GM18511 (cell line): Measurements from ENCODE around the gene VAV1.
"Not testable (repeated sequence)": the region's sequence is repeated elsewhere in the genome, so short reads cannot be mapped to it uniquely, and the experiment has no call there.

Experiments
- ATAC-seq: cut with Tn5 transposase; IDR thresholded peaks from one replicate; pipeline ENCODE4 v1.9.1; 2021; ENCODE audit warnings: mild to moderate bottlenecking, moderate library complexity; ENCODE audit not compliant: unreplicated experiment

Gene VAV1

DNA sequence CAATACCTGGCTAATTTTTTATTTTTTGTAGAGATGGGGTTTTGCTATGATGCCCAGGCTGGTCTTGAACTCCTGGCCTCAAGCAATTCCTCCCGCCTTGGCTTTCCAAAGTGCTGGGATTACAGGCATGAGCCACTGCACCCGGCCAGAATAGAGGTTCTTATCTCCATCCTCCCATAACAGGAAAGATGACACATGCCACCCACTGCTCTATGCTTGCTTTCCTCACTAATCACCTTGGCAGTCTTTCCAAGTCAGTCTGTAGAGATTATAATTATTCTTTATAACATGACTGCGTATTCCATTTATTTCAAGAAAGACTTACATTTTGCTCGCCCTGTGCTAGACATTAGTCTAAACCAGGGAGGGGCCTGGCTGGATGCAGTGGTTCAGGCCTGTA lies 6.7 kb downstream of the VAV1 start:
- ATAC-seq: no peak

DNA sequence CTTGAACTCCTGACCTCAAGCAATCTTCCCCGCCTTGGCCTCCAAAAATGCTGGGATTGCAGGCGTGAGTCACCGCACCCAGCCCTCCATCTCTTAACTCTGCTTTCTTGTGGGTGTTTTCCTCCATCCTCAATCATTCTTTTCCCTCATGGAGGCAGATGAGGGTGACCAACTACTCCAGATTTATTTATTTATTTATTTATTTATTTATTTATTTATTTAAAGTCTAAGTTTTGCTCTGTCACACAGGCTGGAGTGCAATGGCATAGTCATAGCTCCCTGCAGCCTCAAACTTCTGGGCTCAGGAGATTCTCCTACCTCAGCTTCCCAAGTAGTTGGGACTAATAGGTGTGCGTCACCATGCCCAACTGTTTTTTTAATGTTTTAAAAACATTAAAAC lies 14.9 kb downstream of the VAV1 start:
- no peak for ATAC-seq

DNA sequence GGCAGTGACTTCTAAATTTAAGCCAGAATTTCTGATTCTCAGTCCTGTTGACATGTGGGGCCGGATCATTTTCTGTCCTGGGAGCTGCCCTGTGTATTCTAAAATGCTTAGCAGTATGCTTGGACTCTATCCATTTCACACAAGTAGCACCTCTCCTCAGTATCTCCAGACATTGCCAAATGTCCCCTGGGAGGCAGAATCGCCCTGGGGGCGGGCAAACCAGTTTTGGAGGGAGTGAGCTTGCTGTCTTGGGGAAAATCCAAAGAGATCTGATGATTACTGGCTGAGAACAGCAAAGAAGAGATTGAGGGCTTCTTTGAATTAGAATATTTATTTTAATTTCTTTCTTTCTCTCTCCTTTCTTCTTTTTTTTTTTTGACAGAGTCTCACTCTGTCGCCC lies 16.4 kb downstream of the VAV1 start:
- ATAC-seq: no peak

DNA sequence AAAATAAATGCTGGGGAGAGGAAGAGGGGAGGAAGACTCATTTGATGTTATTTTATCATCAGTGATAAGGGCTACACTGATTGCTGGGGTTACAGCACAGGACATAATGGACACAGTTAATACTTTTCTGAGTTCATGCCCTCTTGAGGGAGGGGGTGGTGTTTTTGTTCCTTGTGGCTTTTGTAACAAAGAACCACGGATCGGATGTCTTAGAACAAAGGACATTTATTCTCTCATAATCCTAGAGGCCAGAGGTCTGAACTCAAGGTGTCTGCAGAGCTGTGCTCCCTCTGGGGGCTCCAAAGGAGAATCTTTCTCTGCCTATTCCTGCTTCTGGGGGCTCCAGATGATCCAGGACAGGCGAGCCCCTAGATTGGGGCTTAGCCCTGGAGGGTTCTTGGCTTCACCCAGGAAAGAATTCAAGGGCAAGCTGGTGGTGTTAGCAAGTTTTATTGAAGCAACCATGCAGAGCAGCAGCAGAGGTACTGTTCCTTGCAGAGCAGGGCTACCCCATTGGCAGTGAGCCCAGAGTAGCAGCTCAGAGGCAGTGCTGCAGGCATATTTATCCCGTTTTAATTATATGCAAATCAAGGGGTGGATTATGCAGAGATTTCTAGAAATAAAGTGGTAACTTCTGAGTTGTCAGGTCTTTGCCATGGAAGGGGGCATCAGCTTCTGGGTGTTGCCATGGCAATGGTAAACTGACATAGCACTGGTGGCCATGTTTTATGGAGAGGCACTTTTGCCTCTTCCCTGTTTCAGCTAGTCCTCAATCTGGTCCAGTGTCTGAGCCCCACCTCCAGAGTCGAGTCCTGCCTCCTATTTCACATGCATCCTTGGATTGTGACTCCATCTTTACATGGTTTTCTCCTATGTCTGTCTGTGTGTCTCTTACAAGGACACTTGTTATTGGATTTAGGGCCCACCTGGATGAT lies 18.0 kb downstream of the VAV1 start:
- ATAC-seq: no peak

DNA sequence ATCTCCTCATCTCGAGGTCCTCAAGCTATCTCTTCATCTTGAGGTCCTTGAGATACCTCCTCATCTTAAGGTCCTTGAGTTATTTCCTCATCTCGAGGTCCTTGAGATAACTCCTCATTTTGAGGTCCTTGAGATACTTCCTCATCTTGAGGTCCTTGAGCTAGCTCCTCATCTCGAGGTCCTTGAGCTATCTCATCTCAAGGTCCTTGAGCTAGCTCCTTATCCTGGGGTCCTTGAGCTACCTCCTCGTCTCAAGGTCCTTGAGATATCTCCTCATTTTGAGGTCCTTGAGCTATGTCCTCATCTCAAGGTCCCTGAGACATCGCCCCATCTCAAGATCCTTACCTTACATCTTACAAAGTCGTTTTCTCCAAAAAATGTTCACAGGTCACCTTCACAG lies 18.7 kb downstream of the VAV1 start:
- no peak for ATAC-seq

DNA sequence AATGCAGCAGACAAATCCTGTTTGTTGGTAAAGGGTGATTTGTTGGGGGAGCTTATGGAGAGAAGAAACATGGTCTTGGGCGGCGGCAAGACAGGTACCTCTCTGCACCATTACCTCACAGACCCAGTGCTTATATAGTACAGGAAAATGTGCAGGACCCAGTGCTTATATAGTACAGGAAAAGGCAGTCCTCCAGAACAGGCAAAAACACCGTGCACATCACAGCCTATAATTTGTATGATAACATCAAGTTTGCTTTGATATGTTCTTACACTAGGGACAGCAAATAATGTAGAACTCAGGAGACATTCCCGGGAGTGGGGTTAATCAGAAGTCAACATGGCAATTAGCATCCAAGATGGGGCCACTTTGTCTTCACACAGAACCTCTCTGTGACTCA lies 20.9 kb downstream of the VAV1 start:
- ATAC-seq: no peak

DNA sequence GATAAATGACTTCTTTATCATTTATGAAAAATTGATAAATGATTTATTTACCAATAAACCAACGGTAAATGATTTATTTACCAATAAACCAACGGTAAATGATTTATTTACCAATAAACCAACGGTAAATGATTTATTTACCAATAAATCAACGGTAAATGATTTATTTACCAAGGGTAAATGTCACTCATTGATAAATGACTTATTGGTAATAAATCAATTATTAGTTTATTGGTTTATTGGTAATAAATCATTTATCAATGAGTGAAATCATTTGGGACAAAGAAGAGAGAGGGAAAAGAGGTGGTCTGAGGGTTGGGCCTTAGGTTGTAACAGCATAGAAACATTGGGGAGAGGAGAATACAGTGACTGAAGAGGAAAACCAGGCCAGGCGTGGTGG lies 21.5 kb downstream of the VAV1 start:
- no peak for ATAC-seq

DNA sequence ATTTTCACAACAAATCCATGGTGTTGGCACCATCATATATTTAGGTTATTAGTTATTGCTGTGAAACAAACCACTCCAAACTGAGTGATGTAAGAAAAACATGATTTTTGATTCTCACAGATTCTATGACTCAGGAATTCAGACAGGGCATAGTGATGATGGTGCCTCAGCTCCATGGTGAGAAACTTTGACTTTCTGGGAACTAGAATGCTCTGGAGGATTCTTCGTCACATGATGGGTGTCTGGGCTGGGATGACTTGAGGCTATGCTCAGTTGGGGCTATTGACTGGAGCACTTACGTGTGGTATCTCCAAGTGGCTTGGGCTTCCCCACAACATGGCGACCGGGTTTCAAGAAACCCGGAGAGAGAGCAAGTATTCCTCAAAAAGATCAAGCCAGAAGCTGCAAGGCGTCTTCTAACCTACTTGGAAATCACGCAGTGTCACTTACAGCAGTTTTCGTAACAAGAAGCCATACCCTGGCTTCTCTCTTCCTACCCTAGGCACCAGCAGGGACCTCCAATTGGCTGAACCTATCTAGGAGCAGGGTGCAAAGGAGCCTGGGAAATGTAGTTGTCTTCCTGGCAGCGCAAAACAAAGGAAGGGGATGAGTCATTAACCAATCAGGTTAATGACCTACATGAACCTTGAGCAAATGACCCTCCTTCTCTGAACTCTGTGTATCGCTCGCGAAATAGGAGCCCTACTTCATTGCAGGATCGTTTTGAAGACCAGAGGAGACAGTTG lies 22.4 kb downstream of the VAV1 start:
- ATAC-seq: no peak

DNA sequence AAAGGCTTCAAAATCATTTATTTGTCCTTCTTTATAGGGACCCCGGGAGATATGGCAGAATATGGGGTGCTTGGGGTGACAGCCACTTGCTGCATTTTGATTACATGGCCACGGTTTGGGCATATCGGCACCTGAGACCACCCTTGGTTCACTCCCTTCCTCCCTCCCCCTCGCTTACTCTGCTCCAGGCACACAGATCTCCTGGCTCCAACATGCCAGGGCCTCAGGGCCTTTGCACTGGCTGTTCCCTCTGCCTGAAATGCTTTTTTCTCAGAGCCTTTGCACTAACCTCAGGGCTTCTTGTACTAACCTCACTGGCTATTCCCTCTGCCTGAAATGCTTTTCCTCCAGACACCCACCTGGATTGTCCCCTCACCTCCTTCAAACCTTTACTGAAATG lies 23.8 kb downstream of the VAV1 start:
- ATAC-seq: no peak

DNA sequence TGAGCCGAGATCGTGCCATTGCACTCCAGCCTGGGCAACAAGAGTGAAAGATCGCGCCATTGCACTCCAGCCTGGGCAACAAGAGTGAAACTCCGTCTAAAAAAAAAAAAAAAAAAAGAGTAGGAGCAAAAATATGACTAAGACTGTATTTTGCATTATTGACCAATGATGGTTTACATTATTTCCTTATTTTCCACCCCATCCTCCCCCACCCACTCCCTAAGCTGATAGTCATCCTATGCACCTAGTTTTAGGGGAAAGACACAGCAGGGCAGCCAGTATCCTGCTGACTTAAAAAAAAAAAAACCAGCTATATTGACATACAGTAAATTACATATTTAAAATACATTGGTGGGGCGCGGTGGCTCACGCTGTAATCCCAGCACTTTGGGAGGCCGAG lies 25.1 kb downstream of the VAV1 start:
- ATAC-seq: no peak

DNA sequence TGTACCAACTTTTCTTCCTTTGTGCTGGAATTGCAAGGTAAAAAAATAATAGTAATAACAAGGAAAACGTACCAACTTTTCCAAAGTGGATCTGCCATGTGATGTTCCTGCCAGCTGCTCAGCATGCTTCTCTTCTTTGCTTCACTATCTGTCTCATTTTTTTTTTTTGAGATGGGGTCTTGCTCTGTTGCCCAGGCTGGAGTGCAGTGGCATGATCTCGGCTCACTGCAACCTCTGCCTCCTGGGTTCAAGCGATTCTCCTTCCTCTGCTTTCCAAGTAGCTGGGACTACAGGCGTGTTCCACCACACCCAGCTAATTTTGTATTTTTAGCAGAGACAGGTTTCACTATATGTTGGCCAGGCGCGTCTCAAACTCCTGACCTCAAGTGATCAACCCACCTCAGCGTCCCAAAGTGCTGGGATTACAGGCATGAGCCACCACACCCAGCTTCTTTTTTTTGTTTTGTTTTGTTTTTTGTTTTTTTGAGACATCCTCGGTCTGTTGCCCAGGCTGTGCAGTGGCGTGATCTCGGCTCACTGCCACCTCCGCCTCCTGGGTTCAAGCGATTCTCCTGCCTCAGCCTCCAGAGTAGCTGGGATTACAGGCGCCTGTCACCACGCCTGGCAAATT lies 27.8 kb downstream of the VAV1 start:
- ATAC-seq: not testable (repeated sequence)

DNA sequence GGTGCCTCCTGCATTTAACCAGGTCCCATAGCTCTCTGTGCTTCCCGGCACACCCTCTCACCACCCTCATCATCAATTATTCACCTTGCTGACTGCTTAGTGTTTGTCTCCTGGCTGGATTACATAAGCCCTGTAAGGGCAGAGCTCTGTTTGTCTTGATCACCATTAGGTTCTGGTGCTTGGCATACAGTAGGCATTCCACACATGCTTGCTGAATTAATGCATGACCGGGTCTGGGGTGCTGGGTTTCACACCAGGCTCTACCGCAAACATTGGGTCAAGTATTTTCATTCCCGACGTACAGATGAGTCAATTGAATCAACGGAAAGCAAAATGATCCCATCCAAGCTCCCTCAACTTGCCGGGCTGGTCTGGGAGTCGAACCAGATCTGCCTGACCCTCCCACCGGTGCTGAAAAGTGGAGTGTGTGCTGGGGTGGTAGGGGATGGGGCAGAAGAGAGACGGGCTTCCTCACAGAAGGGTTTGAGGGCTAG lies 28.5 kb downstream of the VAV1 start:
- no peak for ATAC-seq

DNA sequence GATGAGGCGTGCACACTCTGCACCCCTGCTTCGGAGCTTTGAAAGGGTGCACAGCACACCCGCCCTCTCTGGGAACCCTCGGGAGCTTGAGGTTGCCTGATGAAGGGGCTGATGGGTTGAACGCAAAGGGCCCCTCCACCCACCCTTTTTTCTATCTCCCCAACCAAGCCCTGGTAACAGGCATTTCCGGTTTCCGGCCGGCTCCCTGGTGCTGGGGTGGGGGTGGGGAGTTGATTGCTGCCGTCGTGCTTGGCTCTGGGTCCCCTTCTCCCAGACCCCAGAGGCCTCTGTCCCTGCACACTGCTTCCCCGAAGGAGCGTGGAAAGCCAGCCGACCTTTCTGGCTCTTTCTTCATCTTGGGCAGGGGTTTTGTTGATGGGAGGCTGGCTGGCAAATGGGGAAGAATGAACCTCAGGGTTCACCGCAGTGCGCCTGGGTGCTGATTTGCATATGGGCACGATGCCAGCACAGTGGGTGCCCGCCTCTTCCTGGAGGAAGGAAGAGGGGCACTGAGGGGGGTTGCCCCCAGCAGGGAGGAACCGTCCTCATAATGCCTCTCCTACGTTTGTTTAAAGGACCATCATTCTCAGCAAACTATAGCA lies 29.1 kb downstream of the VAV1 start:
- ATAC-seq: peak; percentile 59

DNA sequence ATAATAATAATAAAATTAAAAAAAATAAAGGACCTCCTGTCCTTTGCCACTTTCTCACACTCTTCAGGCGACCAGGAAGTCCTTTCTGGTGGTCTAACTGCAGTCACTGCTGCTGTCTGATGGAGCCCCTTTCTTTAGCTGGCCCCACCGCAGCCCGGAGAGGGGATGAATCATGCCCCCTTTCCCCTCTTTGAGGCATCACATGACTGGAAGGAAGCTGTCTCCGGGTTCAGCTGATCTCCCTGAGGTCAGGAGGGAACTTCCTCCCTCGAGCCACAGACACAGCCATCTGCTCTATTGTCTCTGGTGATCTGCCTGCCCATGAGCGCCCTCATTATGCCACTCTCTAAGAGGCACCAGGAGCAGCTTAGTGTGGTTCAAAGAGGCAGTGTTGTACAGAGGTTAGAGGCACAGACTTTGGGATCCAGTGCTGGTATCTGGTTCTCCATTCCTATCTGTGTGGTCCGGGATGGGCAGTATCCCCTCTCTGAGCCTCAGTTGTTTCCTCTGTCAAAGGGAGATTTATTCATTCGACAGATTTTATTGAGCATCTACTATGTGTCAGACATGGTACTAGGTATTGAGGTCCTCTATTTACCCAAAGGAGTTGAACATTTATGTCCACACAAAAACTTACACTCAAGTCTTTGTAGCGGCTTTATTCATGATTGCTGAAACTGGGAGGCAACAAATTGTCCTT lies 30.0 kb downstream of the VAV1 start:
- ATAC-seq: peak; percentile 53

DNA sequence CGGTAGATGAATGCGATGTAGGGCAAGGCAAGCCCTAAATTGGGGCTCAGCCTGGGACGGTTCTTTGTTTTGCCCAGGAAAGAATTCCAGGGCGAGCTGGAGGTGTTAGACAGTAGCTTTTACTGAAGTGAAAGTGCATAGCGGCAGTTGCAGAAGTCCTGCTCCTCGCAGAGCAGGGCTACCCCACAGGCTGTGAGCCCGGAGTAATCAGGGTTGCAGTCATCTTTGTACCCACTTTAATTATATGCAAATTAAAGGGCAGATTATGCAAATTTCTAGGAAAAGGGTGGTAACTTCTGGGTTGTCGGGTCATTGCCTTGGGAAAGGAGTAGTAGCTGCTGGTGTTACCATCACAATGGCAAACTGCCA lies 30.5 kb downstream of the VAV1 start:
- no peak for ATAC-seq

DNA sequence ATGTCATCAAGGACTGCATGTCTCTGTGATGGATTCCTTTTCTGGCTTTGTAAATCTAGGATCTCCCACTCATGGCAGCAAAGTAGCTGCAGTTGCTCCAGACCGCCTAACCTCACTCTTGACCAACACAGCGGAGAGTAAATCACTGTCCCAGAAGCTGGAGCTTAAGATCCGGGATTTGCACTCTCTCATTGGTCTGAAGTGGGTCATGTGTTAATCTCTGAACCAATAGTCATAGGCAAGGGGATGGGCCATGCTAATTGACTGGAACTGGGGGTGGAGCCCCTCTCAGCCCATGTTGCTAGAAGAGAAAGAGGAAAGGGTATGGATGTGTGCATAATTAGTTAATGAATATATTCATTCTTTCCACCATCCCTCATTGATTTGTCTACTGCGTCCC lies 34.0 kb downstream of the VAV1 start:
- ATAC-seq: no peak

DNA sequence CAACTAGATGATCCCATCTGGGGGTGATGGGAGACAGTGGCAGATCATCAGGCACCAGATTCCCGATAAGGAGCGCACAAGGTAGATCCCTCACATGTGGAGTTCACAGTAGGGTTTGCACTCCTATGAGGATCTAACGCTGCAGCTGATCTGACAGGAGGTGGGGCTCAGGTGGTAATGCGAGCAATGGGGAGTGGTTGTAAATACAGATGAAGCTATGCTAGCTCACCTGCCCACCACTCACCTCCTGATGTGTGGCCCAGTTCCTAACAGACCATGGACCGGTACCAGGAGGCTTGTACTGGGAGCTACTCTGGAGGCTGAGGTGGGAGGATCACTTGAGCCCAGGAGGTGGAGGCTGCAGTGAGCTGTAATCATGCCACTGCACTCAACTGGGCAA lies 34.8 kb downstream of the VAV1 start:
- ATAC-seq: no peak

DNA sequence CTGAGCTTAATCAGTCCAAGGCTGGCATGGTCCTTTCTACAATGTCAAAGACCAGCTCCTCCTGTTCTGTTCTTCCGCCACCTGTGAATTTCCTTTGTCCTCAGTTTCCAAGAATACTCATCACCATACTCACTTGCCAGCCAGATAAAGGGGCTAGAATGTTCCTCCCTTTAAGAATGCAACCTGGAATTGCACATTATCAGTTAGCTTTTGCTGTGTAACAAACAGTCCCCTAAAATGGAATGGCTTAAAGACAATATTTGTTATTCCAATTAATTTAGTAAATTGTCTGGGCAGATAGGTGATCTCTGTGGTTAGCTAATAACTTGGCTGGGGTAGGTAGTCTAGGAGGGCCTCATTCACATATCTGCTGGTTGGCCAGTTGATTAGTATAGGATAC lies 36.0 kb downstream of the VAV1 start:
- no peak for ATAC-seq

DNA sequence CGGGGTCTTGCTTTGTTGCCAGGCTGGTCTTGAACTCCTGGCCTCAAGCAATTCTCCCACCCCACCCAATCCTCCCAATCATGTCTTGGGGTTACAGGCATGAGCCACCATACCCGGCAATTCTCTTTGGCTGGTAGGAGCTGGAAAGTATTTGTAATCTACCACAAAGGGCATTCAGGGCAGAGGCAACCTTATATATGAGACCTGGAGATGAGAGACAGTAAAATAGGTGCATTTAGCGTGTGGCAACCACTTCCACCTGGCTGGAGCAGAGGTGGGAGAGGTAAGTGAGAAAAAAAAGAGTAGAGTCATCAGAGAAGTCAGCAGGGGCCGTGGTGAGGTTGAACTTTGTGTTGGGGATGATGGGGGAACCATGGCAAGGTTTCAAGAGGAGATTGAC lies 36.8 kb downstream of the VAV1 start:
- no peak for ATAC-seq

DNA sequence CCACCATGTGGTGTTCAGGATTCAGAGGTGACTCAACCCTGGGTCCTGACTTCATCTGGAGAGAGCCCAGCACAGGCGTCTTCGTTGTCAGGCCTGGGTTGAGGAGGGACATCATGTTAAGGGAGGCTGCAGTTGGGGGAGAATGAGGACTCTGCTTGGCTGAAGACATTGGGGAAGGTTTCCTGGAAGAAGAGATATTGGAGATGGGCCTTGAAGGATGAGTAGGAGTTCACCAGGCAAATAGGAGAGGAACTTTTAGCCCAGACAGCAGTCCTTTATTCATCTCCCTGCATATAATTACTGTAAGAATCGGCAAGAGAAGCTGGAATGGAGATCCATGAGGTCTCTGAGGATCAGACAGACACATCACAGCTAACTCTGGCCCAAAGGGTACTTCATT lies 38.9 kb downstream of the VAV1 start:
- ATAC-seq: no peak

DNA sequence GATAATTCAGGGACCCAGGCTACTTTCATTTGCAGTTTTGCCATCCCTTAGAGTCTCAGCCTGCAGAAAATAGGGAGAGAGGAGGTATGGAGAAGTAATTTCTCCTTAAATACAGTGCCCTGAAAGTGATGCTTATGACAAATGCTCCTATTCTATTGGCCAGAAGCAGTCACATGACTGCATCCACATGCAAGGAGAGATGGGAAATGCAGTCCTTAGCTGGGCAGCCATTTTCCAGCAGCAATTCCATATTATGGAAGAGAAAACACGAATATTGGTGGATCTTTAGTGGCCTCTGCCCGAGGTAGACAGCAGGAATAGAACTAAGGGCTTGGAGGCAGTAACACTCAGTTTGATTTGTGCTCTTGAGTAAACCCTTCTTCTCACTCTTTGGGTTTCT lies 39.4 kb downstream of the VAV1 start:
- no peak for ATAC-seq
